HepG2 (cell line): ENCODE data around the gene ROM1. TPM values are rescaled to one million over a fixed set of nuclear protein-coding genes. Genes with fewer than 3 reads are reported as not detected.

Experiments
- ATF7-NPFF ChIP-seq: sonication (generic); formaldehyde crosslinking; IDR thresholded peaks from 2 replicates; pipeline ENCODE4 v1.8.1; 2023; ENCODE audit warnings: mild to moderate bottlenecking, low read depth, missing genetic modification reagents, moderate library complexity
- FOXK2 ChIP-seq: fragments of 450-650 bp; IDR thresholded peaks from 2 replicates; pipeline ENCODE4 v1.6.1; 2016
- FOXO1 ChIP-seq: sonication (generic); formaldehyde crosslinking; IDR thresholded peaks from 2 replicates; pipeline ENCODE4 v1.4.0; 2020; ENCODE audit warnings: missing genetic modification reagents
- HHEX ChIP-seq: IDR thresholded peaks from 2 replicates; pipeline ENCODE4 v1.6.1; 2016; ENCODE audit warnings: control low read depth
- IRF2 ChIP-seq: IDR thresholded peaks from 2 replicates; pipeline ENCODE4 v1.6.1; 2018; ENCODE audit warnings: missing genetic modification reagents, missing compliant biosample characterization
- MAF1 ChIP-seq: sonication (generic); formaldehyde crosslinking; IDR thresholded peaks from 2 replicates; pipeline ENCODE4 v1.5.0; 2020; ENCODE audit warnings: missing genetic modification reagents, borderline replicate concordance
- PRPF4 ChIP-seq: fragments of 200-400 bp; formaldehyde crosslinking; IDR thresholded peaks from 2 replicates; pipeline ENCODE4 v1.6.1; 2016; ENCODE audit warnings: low read length, low read depth; ENCODE audit not compliant: poor library complexity, severe bottlenecking
- TBX2 ChIP-seq: sonication (generic); formaldehyde crosslinking; IDR thresholded peaks from 2 replicates; pipeline ENCODE4 v1.5.0; 2020; ENCODE audit warnings: missing genetic modification reagents, mild to moderate bottlenecking, borderline replicate concordance
- ZEB1 ChIP-seq: IDR thresholded peaks from 2 replicates; pipeline ENCODE4 v1.6.1; 2012; ENCODE audit warnings: mild to moderate bottlenecking, low read depth, inconsistent platforms; ENCODE audit not compliant: insufficient replicate concordance
- ZFP36L2 ChIP-seq: sonication (generic); formaldehyde crosslinking; IDR thresholded peaks from 2 replicates; pipeline ENCODE4 v1.4.0; 2020; ENCODE audit warnings: missing genetic modification reagents
- ZNF18 ChIP-seq: sonication (generic); formaldehyde crosslinking; IDR thresholded peaks from 2 replicates; pipeline ENCODE4 v1.8.0; 2022; ENCODE audit warnings: mild to moderate bottlenecking, missing genetic modification reagents; ENCODE audit not compliant: insufficient replicate concordance
- ZNF263 ChIP-seq: sonication (generic); formaldehyde crosslinking; IDR thresholded peaks from 2 replicates; pipeline ENCODE4 v1.4.0; 2020; ENCODE audit warnings: missing genetic modification reagents
- ZNF704 ChIP-seq: sonication (generic); formaldehyde crosslinking; IDR thresholded peaks from 2 replicates; pipeline ENCODE4 v1.8.1; 2023; ENCODE audit warnings: mild to moderate bottlenecking, inconsistent platforms, moderate library complexity, missing genetic modification reagents, borderline replicate concordance
- ZNF784 ChIP-seq: sonication (generic); formaldehyde crosslinking; IDR thresholded peaks from 2 replicates; pipeline ENCODE4 v1.5.1; 2020; ENCODE audit warnings: missing genetic modification reagents, mild to moderate bottlenecking, borderline replicate concordance
- polyA plus RNA-seq, 8 experiments: library from polyadenylated mRNA; depleted of rRNA in 3 of 8; stranded (reverse) in 7 of 8; unstranded in 1 of 8; fragments of >200 nt; fragmentation: Illumina TruSeq in 4 of 8; extraction: Trizol in 4 of 8; gene quantifications; 2 replicates each; pipeline versions ENCODE4 v1.2.1 to v1.2.3, GENCODE V29; 2011 to 2016; ENCODE audit warnings: low read depth in 4 of 8, missing spikeins in 1 of 8, mixed read lengths in 1 of 8; ENCODE audit not compliant: insufficient read depth in 1 of 8
- total RNA-seq, 5 experiments: library from RNA; depleted of rRNA; stranded (reverse); fragments of >200 nt; fragmentation: Illumina TruSeq; extraction: Trizol; gene quantifications; 2 replicates each; pipeline ENCODE4 v1.2.3, GENCODE V29; 2016; ENCODE audit warnings: low read depth in 1 of 5
- TF ChIP-seq, protein P1 (sequence below): sonication (generic); formaldehyde crosslinking; IDR thresholded peaks from 2 replicates; pipeline ENCODE4; 2020; ENCODE audit warnings: missing genetic modification reagents, mild to moderate bottlenecking, borderline replicate concordance
- TF ChIP-seq, protein P2 (sequence below): sonication (generic); formaldehyde crosslinking; IDR thresholded peaks from 2 replicates; pipeline ENCODE4 v1.9.0; 2021; ENCODE audit warnings: missing genetic modification reagents, borderline replicate concordance

Gene ROM1
- total and polyA plus RNA-seq, 2 of the 13 experiments (the other 11 are each of a cell fraction or from before 2014, with no cell fraction given), result 1.2 to 2.4 TPM

DNA sequence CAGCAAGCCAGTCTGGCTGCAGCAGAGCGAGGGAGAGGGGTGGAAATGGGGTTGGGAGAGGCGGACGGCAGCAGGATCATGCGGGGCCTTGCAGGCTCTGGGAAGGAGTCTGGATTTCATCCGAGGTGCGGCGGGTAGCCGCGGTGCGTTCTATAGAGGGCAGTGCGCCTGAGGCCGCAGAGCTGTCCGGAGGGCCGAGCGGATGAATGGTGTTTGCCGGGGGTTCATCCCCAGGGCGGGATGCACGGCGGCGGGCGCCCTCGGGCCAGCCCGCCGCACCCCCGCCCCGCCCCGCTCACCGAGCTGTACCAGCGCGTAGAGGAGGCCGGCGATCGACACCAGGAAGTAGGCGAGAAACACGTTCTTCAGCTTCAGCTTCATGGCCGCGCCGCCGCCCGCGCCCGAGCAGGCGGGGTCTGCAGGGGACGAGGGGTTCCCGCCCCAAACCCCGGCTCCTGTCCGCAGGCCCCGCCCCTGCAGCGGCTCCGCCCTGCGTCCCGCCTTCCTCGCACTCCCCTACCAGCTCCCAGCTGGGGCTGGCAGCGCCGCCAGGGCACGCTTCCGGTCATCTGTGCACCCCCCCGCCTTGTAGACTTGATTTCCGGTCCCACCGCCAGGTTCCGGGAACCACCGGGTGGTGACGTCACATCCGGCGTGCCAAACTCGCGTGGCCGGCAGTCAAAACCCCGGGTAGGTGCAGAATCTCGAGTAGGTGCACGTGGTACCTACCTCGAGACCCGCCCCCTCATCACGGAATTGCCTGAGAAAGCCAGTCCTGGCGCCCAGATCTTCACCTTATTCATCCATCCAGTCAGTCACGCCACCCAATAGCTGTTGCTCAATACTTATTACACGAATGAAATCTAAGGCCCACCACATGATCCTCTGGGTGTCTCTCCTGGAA, 8.8 kb downstream of the ROM1 start, which contains the start of gene B3GAT3 (continued):
- TF ChIP-seq, protein P1, sequence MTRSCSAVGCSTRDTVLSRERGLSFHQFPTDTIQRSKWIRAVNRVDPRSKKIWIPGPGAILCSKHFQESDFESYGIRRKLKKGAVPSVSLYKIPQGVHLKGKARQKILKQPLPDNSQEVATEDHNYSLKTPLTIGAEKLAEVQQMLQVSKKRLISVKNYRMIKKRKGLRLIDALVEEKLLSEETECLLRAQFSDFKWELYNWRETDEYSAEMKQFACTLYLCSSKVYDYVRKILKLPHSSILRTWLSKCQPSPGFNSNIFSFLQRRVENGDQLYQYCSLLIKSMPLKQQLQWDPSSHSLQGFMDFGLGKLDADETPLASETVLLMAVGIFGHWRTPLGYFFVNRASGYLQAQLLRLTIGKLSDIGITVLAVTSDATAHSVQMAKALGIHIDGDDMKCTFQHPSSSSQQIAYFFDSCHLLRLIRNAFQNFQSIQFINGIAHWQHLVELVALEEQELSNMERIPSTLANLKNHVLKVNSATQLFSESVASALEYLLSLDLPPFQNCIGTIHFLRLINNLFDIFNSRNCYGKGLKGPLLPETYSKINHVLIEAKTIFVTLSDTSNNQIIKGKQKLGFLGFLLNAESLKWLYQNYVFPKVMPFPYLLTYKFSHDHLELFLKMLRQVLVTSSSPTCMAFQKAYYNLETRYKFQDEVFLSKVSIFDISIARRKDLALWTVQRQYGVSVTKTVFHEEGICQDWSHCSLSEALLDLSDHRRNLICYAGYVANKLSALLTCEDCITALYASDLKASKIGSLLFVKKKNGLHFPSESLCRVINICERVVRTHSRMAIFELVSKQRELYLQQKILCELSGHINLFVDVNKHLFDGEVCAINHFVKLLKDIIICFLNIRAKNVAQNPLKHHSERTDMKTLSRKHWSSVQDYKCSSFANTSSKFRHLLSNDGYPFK (CRISPR knock-in tag), result peak; percentile 85; the same call in 1 of the 2 replicates
- TF ChIP-seq FOXO1 (CRISPR knock-in tag), result peak; percentile 58
- 0 out of 2 replicates have a peak, but pooled peaks have one; percentile 68 for TF ChIP-seq ZNF704 (CRISPR knock-in tag)
- TF ChIP-seq MAF1 (CRISPR knock-in tag), result no peak
- peak; percentile 90; the same call in 1 of the 2 replicates for TF ChIP-seq ZFP36L2 (CRISPR knock-in tag)
- TF ChIP-seq, protein P2, sequence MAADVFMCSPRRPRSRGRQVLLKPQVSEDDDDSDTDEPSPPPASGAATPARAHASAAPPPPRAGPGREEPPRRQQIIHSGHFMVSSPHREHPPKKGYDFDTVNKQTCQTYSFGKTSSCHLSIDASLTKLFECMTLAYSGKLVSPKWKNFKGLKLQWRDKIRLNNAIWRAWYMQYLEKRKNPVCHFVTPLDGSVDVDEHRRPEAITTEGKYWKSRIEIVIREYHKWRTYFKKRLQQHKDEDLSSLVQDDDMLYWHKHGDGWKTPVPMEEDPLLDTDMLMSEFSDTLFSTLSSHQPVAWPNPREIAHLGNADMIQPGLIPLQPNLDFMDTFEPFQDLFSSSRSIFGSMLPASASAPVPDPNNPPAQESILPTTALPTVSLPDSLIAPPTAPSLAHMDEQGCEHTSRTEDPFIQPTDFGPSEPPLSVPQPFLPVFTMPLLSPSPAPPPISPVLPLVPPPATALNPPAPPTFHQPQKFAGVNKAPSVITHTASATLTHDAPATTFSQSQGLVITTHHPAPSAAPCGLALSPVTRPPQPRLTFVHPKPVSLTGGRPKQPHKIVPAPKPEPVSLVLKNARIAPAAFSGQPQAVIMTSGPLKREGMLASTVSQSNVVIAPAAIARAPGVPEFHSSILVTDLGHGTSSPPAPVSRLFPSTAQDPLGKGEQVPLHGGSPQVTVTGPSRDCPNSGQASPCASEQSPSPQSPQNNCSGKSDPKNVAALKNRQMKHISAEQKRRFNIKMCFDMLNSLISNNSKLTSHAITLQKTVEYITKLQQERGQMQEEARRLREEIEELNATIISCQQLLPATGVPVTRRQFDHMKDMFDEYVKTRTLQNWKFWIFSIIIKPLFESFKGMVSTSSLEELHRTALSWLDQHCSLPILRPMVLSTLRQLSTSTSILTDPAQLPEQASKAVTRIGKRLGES, result peak; percentile 73; the same call in 1 of the 2 replicates
- TF ChIP-seq ZNF18 (CRISPR knock-in tag), result no peak
- TF ChIP-seq PRPF4, result no peak
- TF ChIP-seq ZEB1, result peak; percentile 31
- no peak for TF ChIP-seq FOXK2
- TF ChIP-seq IRF2, result peak; percentile 85; the same call in 1 of the 2 replicates
- no peak for TF ChIP-seq HHEX (CRISPR knock-in tag)
- peak; percentile 44 for TF ChIP-seq ZNF263
- TF ChIP-seq TBX2 (CRISPR knock-in tag), result peak; percentile 94
- no peak for TF ChIP-seq ATF7-NPFF (CRISPR knock-in tag)
- peak; percentile 99 for TF ChIP-seq ZNF784 (CRISPR knock-in tag)
